ENCODE results near the gene SMAD1. TPM values are rescaled to one million over a fixed set of nuclear protein-coding genes. Genes with fewer than 3 reads are reported as not detected.

Gene SMAD1
- total RNA-seq, 1 donor from 2014 or later, result 3.2 TPM

DNA sequence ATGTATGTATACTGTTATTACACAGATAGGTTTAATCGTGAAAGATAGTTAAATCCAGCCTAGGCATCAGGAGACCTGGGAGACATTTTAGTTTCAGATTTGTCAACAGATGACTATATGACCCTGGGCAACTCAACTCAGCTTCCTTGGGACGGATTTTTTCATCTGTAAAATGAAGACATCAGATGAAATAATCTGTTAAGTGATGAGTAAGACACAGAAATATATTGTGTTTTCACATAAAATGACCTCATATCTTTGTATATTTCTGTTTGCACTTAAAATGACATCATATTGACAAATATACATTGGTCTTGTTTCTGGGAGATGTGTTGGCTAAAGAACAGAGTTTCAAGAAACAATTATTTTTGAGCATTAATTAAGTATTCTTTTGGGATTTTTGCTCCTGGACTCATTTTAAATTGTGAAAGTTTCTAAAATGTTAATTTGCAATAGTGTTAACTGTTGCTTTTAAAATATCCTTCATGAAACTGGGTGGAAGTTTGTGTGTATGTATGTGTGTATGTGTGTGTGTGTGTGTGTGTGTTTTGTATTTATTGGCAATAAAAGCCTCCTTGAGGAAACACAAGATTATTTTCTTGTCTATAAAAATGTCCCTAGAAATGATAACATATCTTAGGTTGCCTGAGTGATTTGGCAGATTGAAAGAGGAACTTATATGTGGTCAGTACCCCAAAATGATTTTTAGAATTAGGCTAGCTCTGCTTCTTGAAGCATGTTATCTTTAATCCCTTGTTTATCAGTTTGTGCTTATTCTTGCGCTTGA is 108.5 kb downstream of the SMAD1 start:
- DNase-seq (ENCODE audit: low spot score), result no peak
- intact Hi-C loops (cut with micrococcal nuclease), result no loop called here
- H3K9me3 Mint-ChIP-seq, result no peaks in the 10 kb centered on the region
- H3K4me3 Mint-ChIP-seq, result no peak overlapping the region
- no peaks in the 10 kb centered on the region for H3K36me3 Mint-ChIP-seq (ENCODE audit: low read depth)
- no peak overlapping the region for H3K27ac Mint-ChIP-seq
- H3K4me1 Mint-ChIP-seq (ENCODE audit: low read depth), result no peaks in the 10 kb centered on the region
- peaks cover 8% of the 10 kb centered on the region for H3K27me3 Mint-ChIP-seq (ENCODE audit: insufficient read depth)

DNA sequence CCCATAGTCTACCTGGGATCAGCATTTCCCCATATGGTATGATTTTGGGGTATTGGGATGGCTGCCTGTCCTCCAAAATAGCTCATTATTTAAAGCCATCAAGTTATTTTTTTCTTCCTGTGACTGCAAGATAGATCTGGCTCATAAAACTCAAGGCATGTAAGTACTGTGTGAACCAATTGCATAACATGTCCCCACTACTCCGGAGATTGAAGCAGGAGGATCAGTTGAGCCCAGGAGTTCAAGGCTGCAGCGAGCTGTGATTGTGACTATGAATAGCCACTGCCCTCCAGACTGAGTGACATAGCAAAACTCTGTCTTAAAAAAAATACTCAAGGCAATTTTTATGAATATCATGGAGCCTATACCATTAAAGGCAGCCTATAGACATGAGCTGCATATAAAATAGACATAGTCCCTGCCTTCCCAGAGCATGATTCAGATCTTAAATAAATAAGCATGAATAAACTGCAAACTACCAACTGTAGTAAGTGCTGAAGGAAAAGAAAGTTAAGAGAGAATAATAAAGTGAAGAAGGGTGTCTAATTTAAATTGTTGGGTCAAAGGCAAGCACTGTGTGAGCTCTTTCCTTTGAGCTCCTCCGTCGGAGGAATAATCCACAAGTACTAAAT is 120.6 kb downstream of the SMAD1 start:
- DNase-seq (ENCODE audit: low spot score), result no peak
- no peaks in the 10 kb centered on the region for H3K36me3 Mint-ChIP-seq (ENCODE audit: low read depth)
- H3K9me3 Mint-ChIP-seq, result peaks cover 6% of the 10 kb centered on the region
- H3K27ac Mint-ChIP-seq, result no peak overlapping the region
- H3K4me3 Mint-ChIP-seq, result no peak overlapping the region
- intact Hi-C loops (cut with micrococcal nuclease), result no loop called here
- H3K4me1 Mint-ChIP-seq (ENCODE audit: low read depth), result no peaks in the 10 kb centered on the region
- peaks cover 17% of the 10 kb centered on the region for H3K27me3 Mint-ChIP-seq (ENCODE audit: insufficient read depth)

DNA sequence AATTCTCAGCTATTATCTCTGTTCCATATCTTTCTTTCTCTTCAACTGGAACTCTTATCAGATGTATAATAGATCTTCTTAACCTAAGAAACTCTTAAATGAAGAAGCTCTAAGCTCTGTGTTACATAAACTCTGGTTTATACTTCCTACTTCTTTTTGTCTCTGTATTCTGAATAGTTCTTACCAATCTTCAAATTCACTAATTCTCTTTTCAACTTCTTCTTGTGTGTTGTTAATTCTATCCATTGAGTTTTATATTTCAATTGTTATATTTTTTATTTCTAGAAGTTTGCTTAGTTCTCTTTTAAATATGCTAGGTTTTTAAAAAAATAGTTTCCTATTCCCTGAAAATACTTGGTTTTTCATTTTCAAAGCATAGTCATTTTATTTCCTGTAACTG is 124.3 kb downstream of the SMAD1 start:
- no peaks in the 10 kb centered on the region for H3K36me3 Mint-ChIP-seq (ENCODE audit: low read depth)
- H3K4me1 Mint-ChIP-seq (ENCODE audit: low read depth), result peaks cover 4% of the 10 kb centered on the region
- no peak overlapping the region for H3K4me3 Mint-ChIP-seq
- H3K9me3 Mint-ChIP-seq, result peaks cover 3% of the 10 kb centered on the region
- H3K27ac Mint-ChIP-seq, result no peak overlapping the region
- no peak for DNase-seq (ENCODE audit: low spot score)
- peaks cover 12% of the 10 kb centered on the region for H3K27me3 Mint-ChIP-seq (ENCODE audit: insufficient read depth)
- intact Hi-C loops (cut with micrococcal nuclease), result no loop called here

Other genes starting within 250 kb of the SMAD1 start
- gene MMAA, start 137.5 kb downstream of the SMAD1 start, total RNA-seq, result 18.1 and 20.8 TPM in 2 replicates
- not detected in 2 replicates for gene C4orf51, start 198.3 kb downstream of the SMAD1 start, total RNA-seq